Heart right ventricle (tissue), 16 donors: ENCODE data around the gene CLEC2A. TPM values are rescaled to one million over a fixed set of nuclear protein-coding genes. Genes with fewer than 3 reads are reported as not detected.

Experiments used
- ATAC-seq, 8 donors: fragments of 200-7000 bp; cut with Tn5 transposase; one replicate each; pipeline ENCODE4 v1.9.1; 2020; ENCODE audit warnings: mild to moderate bottlenecking in 8 of 8, moderate library complexity in 8 of 8, moderate number of reproducible peaks in 1 of 8
- DNase-seq, 2 donors: peaks; one replicate each; pipeline ENCODE4 v3.0.0-alpha.2; 2020
- H3K27ac ChIP-seq, 10 donors: fragments of 200-600 bp; sonication (generic) in 2 of 10; one replicate each; pipeline versions ENCODE4 v1.5.0 to v1.8.0; 2020 to 2022; ENCODE audit warnings: mild to moderate bottlenecking in 3 of 10
- H3K27me3 ChIP-seq, 7 donors: fragments of 200-600 bp; one replicate each; pipeline ENCODE4 v1.8.0; 2021 to 2022; ENCODE audit warnings: mild to moderate bottlenecking in 2 of 7
- H3K36me3 ChIP-seq, 9 donors: fragments of 200-600 bp; sonication (generic) in 1 of 9; one replicate each; pipeline versions ENCODE4 v1.5.0 to v1.8.0; 2020 to 2022; ENCODE audit warnings: mild to moderate bottlenecking in 2 of 9
- H3K4me1 ChIP-seq, 9 donors: fragments of 200-600 bp; sonication (generic) in 1 of 9; one replicate each; pipeline versions ENCODE4 v1.5.0 to v1.8.0; 2020 to 2022; ENCODE audit warnings: mild to moderate bottlenecking in 4 of 9
- H3K4me3 ChIP-seq, 10 donors: fragments of 200-600 bp; sonication (generic) in 2 of 10; one replicate each; pipeline versions ENCODE4 v1.5.0 to v1.8.0; 2020 to 2022; ENCODE audit warnings: mild to moderate bottlenecking in 7 of 10, moderate library complexity in 2 of 10
- H3K9me3 ChIP-seq, 11 donors: fragments of 200-600 bp in 10 of 11; sonication (generic) in 2 of 11; one replicate each; pipeline versions ENCODE4 v1.5.0 to v1.8.0; 2013 to 2022; ENCODE audit warnings: mild to moderate bottlenecking in 2 of 11, control low read depth in 1 of 11, moderate library complexity in 1 of 11
- WGBS, 2 donors: extraction: QIAGEN DNeasy Blood & Tissue Kit; methylation state at CpG; one replicate each; pipeline ENCODE4 v1.1.7; 2013; ENCODE audit warnings: inconsistent platforms in 1 of 2; 5-methylcytosine and 5-hydroxymethylcytosine counted together
- intact Hi-C, 10 donors: fragments of 100-400 bp; cut with DNase I; formaldehyde crosslinking; loops; one replicate each; pipeline versions ENCODE4 v1.11.1 to v1.14.2; 2022
- polyA plus RNA-seq, 2 donors: library from polyadenylated mRNA; stranded (reverse); fragments of 200-250 nt; gene quantifications; one replicate each; pipeline ENCODE4 v1.2.3, GENCODE V29; 2013
- total RNA-seq, 10 donors: library from RNA; stranded (reverse); fragmentation: NEBNext Ultra II Directional in 3 of 10; extraction: Animal tissue kit (Norgen Biotek cat#: 25700) in 3 of 10; gene quantifications; one replicate each; pipeline versions ENCODE4 v1.2.1 to v1.2.4, GENCODE V29; 2021 to 2023
- TF ChIP-seq, protein P1 (sequence below), 9 donors: fragments of 200-600 bp; sonication (generic) in 2 of 9; IDR thresholded peaks; one replicate each; pipeline versions ENCODE4 v1.5.0 to v1.8.0; 2021 to 2022; ENCODE audit warnings: antibody characterized with exemption in 9 of 9, mild to moderate bottlenecking in 5 of 9, moderate library complexity in 1 of 9
- donor health status: Arrhythmogenic right ventricular cardiomyopathy.
- donor health status: ischemic (EF 13 %, LVEDD 7.1; RV severe dilation, severe dysfunction).
- donor health status: healthy with polysubstance abuse.
- donor health status: DM: no; HTN: yes; CAD: no.
- donor health status: DM: no; HTN: no; CAD: no.
- donor health status: ischemic (EF 25% LVEDD 6.9; RV normal size, moderate dysfunction).
- donor health status: ischemic (EF 25% LVEDD 5.7; RV mildly dilated, moderate dysfunction).
- donor health status: healthy.
- donor health status: DM: yes; HTN: yes; CAD: no.
- donor health status: Ischemic cardiomyopathy.
- donor health status: ischemic (EF 35%, LVEDD 5.7; RV mildly dilated, moderate dysfunction).
- donor health status: nonischemic (EF 11% LVEDD 7.7; RV severe dilation, severe dysfunction).
- donor health status: DM: yes; HTN: yes; CAD: no.
- donor health status: PGD.
- donor health status: ischemic (EF 29% LVEDD 5.4; RV normal size, mild dysfunction).
- donor health status: nonischemic (EF 23%, LVEDD 6.1; RV moderate dilation, normal function).

The CLEC2A gene
- total and polyA plus RNA-seq, 12 donors = not detected

DNA sequence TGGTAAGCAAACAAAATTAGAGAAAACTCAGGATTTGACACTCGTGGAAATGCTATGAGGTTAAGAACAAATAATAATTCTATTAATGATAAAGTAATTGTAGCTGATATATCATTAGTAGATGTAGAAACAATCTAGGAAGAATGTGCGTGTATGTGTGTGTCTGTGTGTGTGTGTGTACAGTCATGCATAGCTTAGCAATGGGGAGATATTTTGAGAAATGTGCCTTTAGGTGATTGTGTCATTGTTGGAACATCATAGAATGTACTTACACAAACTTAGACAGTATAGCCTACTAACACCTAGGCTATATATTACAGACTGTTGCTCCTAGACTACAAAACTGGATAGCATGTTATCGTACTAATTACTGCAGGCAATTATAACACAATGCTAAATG, 5.3 kb downstream of the CLEC2A start:
- no peaks in the 10 kb centered on the region for H3K36me3 ChIP-seq
- intact Hi-C loops = loop anchor here in 8 of 10 donors (2.0 to 10.0 kb wide), 7 partner anchors 110 to 180 kb away; no protein-coding TSS in a partner anchor
- peaks cover 0 to 4% (median 0%) of the 10 kb centered on the region in 7 donors for H3K27me3 ChIP-seq
- no peak overlapping the region for H3K4me3 ChIP-seq
- peaks cover 0 to 8% (median 0%) of the 10 kb centered on the region in 9 donors for H3K4me1 ChIP-seq
- ATAC-seq = no peak
- DNase-seq = no peak
- H3K9me3 ChIP-seq = no peaks in the 10 kb centered on the region
- no peak overlapping the region for H3K27ac ChIP-seq
- WGBS, 2 donors = 85 to 93% methylated on average over 3 of the region's 3 CpGs
- TF ChIP-seq, protein P1, sequence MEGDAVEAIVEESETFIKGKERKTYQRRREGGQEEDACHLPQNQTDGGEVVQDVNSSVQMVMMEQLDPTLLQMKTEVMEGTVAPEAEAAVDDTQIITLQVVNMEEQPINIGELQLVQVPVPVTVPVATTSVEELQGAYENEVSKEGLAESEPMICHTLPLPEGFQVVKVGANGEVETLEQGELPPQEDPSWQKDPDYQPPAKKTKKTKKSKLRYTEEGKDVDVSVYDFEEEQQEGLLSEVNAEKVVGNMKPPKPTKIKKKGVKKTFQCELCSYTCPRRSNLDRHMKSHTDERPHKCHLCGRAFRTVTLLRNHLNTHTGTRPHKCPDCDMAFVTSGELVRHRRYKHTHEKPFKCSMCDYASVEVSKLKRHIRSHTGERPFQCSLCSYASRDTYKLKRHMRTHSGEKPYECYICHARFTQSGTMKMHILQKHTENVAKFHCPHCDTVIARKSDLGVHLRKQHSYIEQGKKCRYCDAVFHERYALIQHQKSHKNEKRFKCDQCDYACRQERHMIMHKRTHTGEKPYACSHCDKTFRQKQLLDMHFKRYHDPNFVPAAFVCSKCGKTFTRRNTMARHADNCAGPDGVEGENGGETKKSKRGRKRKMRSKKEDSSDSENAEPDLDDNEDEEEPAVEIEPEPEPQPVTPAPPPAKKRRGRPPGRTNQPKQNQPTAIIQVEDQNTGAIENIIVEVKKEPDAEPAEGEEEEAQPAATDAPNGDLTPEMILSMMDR (IDR thresholded peaks at IDR 0.05) = no peak

DNA sequence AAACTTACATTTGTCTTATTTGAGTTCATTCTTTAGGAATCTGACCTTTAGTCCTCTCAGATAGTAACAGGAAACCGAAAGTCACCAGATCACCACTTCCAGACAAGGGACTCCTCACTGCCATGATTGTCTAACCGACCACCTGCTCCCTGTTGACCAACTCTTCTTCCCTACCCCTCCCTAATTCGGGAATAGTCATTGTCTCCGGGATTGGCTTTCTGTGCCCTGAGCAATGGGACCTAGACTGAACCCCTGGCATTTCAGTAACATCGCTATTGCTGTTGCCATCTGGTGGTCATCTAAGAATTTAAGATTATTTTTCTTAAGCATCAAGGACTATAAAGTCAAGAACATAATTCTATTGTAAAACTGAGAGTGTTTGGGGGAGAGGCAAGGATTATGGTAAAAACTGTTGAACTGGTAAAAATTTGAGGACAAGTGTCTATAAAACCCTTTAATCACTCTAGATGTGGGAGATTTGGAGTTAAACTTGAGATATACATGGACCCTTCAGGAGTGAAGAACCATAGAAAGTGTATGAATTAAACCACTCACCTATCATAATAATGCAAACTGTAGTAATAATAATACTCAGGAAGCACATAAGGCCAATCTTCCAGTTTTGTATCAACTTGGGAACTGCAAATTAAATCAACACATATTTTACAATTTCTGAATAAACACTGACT, 6.3 kb downstream of the CLEC2A start:
- TF ChIP-seq, protein P1 (IDR thresholded peaks at IDR 0.05) = peak in 7 of 9 donors; percentile 50 to 69 (median 60)
- H3K27ac ChIP-seq = no peak overlapping the region
- peaks cover 0 to 3% (median 0%) of the 10 kb centered on the region in 7 donors for H3K27me3 ChIP-seq
- H3K4me3 ChIP-seq = peak overlapping the region in 6 of 10 donors; percentile 8 to 37 (median 20)
- H3K36me3 ChIP-seq = no peaks in the 10 kb centered on the region
- ATAC-seq (peak in 5 of 8 donors; percentile 49 to 69 (median 56)), DNase-seq (peak in 1 of 2 donors; percentile 8)
- intact Hi-C loops = loop anchor here in 8 of 10 donors (1.0 to 10.0 kb wide), 9 partner anchors 109 to 179 kb away; no protein-coding TSS in a partner anchor
- peaks cover 0 to 8% (median 0%) of the 10 kb centered on the region in 9 donors for H3K4me1 ChIP-seq
- H3K9me3 ChIP-seq = no peaks in the 10 kb centered on the region
- 14% methylated on average over 5 of the region's 5 CpGs for WGBS, 2 donors

DNA sequence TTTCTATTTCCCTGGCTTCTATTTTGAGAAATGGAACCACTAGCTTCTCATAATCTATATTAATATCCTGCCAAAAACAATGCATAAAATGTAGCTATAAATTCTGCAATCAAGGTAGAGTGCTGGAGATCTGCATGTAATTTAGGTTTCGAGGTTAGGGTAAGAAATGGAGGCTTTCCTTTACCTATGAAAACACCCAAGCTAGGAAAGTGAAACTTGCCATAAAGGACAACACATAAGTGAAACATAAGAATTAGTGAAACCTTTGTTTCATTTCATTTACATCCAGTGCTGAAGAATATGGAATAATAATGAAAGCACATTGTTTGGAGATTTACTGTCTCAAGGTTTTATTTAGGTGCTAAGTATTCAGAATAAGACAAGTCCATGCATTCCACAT, 9.7 kb downstream of the CLEC2A start:
- TF ChIP-seq, protein P1 (IDR thresholded peaks at IDR 0.05) = no peak
- H3K4me3 ChIP-seq = no peak overlapping the region
- DNase-seq (no peak), ATAC-seq (no peak)
- intact Hi-C loops = loop anchor here in 2 of 10 donors (5.0 to 10.0 kb wide), 3 partner anchors 105 to 170 kb away; no protein-coding TSS in a partner anchor
- 83 to 92% methylated on average over 1 of the region's 1 CpG for WGBS, 2 donors
- H3K36me3 ChIP-seq = no peaks in the 10 kb centered on the region
- peaks cover 0 to 9% (median 0%) of the 10 kb centered on the region in 11 donors for H3K9me3 ChIP-seq
- no peak overlapping the region for H3K27ac ChIP-seq
- H3K27me3 ChIP-seq = peaks cover 0 to 3% (median 0%) of the 10 kb centered on the region in 7 donors
- peaks cover 0 to 8% (median 0%) of the 10 kb centered on the region in 9 donors for H3K4me1 ChIP-seq

DNA sequence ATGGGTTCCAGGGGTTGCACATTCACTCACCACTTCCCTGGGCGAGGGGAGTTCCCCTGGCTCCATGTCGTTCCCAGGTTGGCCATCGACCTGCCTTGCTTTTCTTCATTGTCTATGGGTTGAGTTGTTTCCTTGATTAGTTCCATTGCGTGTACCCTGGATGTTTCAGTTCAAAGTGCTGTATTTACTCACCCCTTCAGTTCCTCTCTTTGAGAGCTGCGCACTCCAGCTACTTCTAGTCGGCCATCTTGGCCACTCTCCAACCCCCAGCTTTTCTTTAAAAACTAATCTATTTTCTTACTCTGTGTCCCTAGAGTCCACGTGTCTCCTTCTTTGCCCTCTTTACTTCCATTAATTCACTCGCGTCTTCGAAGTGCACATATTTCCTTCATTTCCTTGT, 11.7 kb downstream of the CLEC2A start:
- DNase-seq = no peak
- peaks cover 0 to 2% (median 0%) of the 10 kb centered on the region in 9 donors for H3K4me1 ChIP-seq
- ATAC-seq = no peak
- no peak overlapping the region for H3K27ac ChIP-seq
- intact Hi-C loops = loop anchor here in 2 of 10 donors (5.0 to 10.0 kb wide), 3 partner anchors 103 to 168 kb away; no protein-coding TSS in a partner anchor
- TF ChIP-seq, protein P1 (IDR thresholded peaks at IDR 0.05) = no peak
- peaks cover 0 to 9% (median 0%) of the 10 kb centered on the region in 11 donors for H3K9me3 ChIP-seq
- H3K4me3 ChIP-seq = no peak overlapping the region
- no peaks in the 10 kb centered on the region for H3K36me3 ChIP-seq
- H3K27me3 ChIP-seq = peaks cover 0 to 3% (median 0%) of the 10 kb centered on the region in 7 donors
- 84 to 89% methylated on average over 10 of the region's 10 CpGs for WGBS, 2 donors
